ENCODE results near the gene OR2V2.

The OR2V2 gene

DNA sequence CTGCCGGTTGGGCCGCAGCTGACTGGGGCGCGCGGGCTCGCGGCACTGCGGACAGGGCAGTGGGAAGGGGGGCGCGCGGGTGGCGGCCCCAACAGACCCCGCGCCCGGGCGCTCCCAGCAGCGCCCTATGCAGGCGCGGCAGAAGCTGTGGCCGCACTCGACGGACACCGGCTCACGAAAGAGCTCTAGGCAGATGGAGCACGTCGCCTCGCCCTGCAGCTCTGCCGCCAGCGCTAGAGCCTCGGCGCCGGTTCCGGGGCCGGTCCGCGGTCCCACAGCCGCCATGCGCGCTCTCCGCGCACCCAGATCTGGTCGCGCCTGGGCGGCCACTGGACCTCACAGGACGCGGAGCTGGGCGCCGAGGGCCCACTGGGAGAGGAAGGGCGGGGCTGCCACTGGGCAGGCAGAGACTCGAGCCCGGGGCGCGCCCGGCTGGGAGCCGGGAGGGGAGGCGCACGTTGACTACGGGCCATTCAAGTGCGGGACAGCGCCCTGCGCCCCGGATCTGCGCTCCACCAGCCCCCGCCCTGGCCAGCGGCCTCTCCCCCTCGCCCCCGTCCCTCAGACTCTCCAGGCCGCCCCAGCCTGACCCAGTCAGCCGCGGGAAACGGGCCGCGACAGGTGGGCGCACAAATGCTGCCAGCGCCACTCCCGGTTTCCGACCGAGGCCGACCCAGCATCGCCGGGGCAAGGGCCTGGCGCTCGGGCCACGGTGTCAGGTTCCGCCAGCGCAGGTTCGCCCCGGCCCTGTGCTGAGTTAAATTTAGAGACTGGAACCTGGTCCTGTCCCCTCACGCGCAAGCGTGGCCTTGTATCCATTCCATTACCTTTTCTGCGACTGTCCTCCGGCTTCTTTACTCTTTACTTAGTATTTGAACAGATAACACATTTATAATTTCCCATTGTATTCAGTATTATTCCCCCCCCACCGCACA, 57.7 kb downstream of the OR2V2 start, which contains the start of gene TRIM7:
Gene TRIM7 (minus strand): TSS at position 371 of the 935 bp plus-strand sequence. CDS start 86 bp downstream, at position 285.
- in situ Hi-C loops (cut with MboI; ENCODE audit: low sequenced_read_pairs), result no loop called here

DNA sequence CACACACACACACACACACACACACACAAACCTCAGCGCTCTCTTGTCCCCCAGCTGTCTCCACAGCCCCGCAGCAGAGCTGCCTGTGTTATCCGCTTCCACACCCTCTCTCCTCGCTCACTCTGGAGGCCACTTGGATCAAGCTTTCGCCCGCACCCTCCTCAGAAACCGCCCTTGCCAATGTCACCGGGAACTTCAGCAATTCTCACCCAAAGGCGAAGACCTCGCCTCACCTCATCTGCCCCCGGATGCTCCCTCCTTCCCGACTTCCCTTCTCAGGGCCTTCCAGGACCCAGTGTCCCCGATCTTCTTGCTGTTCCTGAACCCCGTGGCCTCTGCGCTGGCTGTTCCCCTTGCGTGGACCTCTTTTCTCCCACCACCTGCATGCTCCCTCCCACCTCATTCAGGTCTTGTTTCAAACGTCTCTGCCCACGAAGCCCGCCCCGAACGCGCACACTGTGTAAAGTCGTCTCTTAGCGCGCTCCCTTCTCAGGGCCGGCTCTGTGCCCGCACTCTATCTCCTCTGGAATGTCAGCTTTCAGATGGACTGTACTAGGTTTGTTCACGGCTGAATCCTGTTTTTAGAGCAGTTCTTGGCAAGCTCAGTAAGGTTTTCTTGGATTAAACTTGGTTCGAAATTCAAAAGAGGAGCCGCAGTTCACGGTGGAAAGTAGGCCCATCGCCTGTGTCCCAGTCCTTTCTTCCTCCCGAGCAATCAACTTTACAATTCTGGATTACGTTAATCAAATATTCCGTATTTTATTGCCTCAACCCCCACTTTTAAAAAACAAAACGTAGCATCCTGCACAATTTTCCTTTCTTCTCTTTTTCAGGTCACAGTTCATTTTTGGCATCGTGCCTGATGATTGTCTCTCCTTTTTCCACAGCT, 58.6 kb downstream of the OR2V2 start:
- in situ Hi-C loops (cut with MboI; ENCODE audit: low sequenced_read_pairs), result no loop called here

DNA sequence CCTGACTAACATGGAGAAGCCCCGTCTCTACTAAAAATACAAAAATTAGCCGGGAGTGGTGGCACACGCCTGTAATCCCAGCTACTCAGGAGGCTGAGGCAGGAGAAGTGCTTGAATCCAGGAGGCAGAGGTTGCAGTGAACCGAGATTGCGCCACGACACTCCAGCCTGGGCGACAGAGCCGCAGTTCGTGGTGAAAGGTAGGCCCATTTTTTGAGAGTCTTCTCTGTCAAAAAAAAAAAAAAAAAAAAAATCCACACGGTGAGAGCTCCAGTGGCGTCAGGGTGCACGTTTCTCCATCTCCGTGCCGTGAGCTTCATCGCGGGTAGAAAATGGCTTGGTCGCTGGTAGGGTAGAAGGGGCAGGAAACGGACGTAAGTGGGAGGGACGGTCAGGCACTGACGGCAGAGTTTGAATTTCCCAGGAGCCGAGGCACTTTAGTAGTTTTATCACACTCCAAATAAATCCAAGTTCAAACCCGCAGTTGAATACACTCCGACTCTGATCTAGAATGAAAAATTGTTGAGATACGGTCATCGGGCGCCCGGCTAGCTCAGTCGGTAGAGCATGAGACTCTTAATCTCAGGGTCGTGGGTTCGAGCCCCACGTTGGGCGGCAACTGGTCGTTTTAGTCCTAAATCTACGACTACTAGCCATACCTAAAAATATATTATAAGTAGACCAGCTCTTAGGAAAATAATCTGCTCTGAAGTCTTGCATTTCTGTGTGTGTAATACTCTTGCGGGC, 60.0 kb downstream of the OR2V2 start:
- in situ Hi-C loops (cut with MboI; ENCODE audit: low sequenced_read_pairs), result no loop called here

DNA sequence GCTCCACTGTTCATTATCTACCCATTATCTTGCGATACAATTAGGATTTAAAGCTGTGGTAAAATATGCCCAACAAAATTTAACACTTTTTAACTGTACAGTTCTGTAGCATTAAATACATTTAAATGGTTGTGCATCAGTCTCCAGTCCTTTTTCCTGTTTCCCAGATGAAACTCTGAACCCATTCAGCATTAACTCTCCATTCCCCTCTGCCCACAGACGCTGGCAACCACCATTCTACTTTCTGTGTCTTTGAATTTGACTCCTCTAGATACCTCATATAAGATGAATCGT, 60.5 kb downstream of the OR2V2 start:
- in situ Hi-C loops (cut with MboI; ENCODE audit: low sequenced_read_pairs), result no loop called here
